ENCODE measurements around the gene P2RX3. TPM values are rescaled to one million over a fixed set of nuclear protein-coding genes. Genes with fewer than 3 reads are reported as not detected.

P2RX3 gene
- total RNA-seq, 2 experiments from 2014 or later: not detected

GRCh38 chr11:57316017-57316416, 22.1 kb upstream of the P2RX3 start:
- no peaks in the 10 kb centered on the region for H4K20me1 ChIP-seq (ENCODE audit: insufficient read depth, low read length)
- H3K79me2 ChIP-seq (ENCODE audit: insufficient read depth, low read depth, low read length): no peaks in the 10 kb centered on the region
- no peaks in the 10 kb centered on the region for H3K4me1 ChIP-seq (ENCODE audit: insufficient read depth, low read length, poor library complexity, severe bottlenecking)
- H3K36me3 ChIP-seq (ENCODE audit: insufficient read depth, low read length): peaks cover 12% of the 10 kb centered on the region; the same call in 1 of the 2 replicates
- no peaks in the 10 kb centered on the region for H3K9me3 ChIP-seq (ENCODE audit: low read length)
- TF ChIP-seq CTCF (conservative IDR thresholded peaks at IDR 0.05; ENCODE audit: low read length) (no peak), EZH2phosphoT487 (IDR thresholded peaks at IDR 0.05; ENCODE audit: borderline replicate concordance, low read depth, low read length) (no peak)
- no peaks in the 10 kb centered on the region for H3K9me2 ChIP-seq (ENCODE audit: insufficient read depth, low read length)
- no TSS peak for BruUV-seq (replicated peaks)
- intact Hi-C loops (cut with micrococcal nuclease; ENCODE audit: unreplicated experiment): no loop called here
- POLR2A ChIA-PET: interaction anchor here (0.6 kb wide), 2 partner anchors 13 to 70 kb away, joined by 4 to 5 read pairs; no protein-coding TSS in a partner anchor
- no peak overlapping the region for H2AFZ ChIP-seq (ENCODE audit: low read length)
- H3K4me2 ChIP-seq (ENCODE audit: low read length): no peak overlapping the region
- no peak overlapping the region for H3K27ac ChIP-seq (ENCODE audit: low read depth, low read length, poor library complexity, severe bottlenecking)
- H3K4me3 ChIP-seq (ENCODE audit: low read depth, low read length, poor library complexity, severe bottlenecking): no peak overlapping the region
- no peak for DNase-seq (ENCODE audit: low spot score)
- CTCF ChIA-PET (ENCODE audit: unreplicated experiment): no interaction called here

GRCh38 chr11:57318178-57318577, 20.0 kb upstream of the P2RX3 start:
- Histone ChIP-seq H3K9me3 (ENCODE audit: low read length) (no peaks in the 10 kb centered on the region), H3K4me3 (ENCODE audit: low read depth, low read length, poor library complexity, severe bottlenecking) (no peak overlapping the region), H3K4me2 (ENCODE audit: low read length) (no peak overlapping the region), H3K79me2 (ENCODE audit: insufficient read depth, low read depth, low read length) (no peaks in the 10 kb centered on the region), H2AFZ (ENCODE audit: low read length) (no peak overlapping the region), H3K36me3 (ENCODE audit: insufficient read depth, low read length) (peaks cover 12% of the 10 kb centered on the region; the same call in 1 of the 2 replicates), H3K9me2 (ENCODE audit: insufficient read depth, low read length) (no peaks in the 10 kb centered on the region), H3K27ac (ENCODE audit: low read depth, low read length, poor library complexity, severe bottlenecking) (no peak overlapping the region), H3K4me1 (ENCODE audit: insufficient read depth, low read length, poor library complexity, severe bottlenecking) (peaks cover 2% of the 10 kb centered on the region), H4K20me1 (ENCODE audit: insufficient read depth, low read length) (no peaks in the 10 kb centered on the region)
- BruUV-seq (replicated peaks): no TSS peak
- POLR2A ChIA-PET: no interaction called here
- intact Hi-C loops (cut with micrococcal nuclease; ENCODE audit: unreplicated experiment): no loop called here
- CTCF ChIA-PET (ENCODE audit: unreplicated experiment): no interaction called here
- TF ChIP-seq CTCF (conservative IDR thresholded peaks at IDR 0.05; ENCODE audit: low read length) (no peak), EZH2phosphoT487 (IDR thresholded peaks at IDR 0.05; ENCODE audit: borderline replicate concordance, low read depth, low read length) (no peak)
- DNase-seq (ENCODE audit: low spot score): no peak

GRCh38 chr11:57320067-57320718, 18.0 kb upstream of the P2RX3 start:
- TF ChIP-seq EZH2phosphoT487 (IDR thresholded peaks at IDR 0.05; ENCODE audit: borderline replicate concordance, low read depth, low read length): no peak
- no peak for DNase-seq (ENCODE audit: low spot score)
- POLR2A ChIA-PET: no interaction called here
- no peak overlapping the region for H3K4me3 ChIP-seq (ENCODE audit: low read depth, low read length, poor library complexity, severe bottlenecking)
- no peaks in the 10 kb centered on the region for H4K20me1 ChIP-seq (ENCODE audit: insufficient read depth, low read length)
- H3K9me2 ChIP-seq (ENCODE audit: insufficient read depth, low read length): no peaks in the 10 kb centered on the region
- no peaks in the 10 kb centered on the region for H3K9me3 ChIP-seq (ENCODE audit: low read length)
- CTCF ChIA-PET (ENCODE audit: unreplicated experiment): no interaction called here
- no peak overlapping the region for H2AFZ ChIP-seq (ENCODE audit: low read length)
- BruUV-seq (replicated peaks): no TSS peak
- no peak overlapping the region for H3K27ac ChIP-seq (ENCODE audit: low read depth, low read length, poor library complexity, severe bottlenecking)
- peaks cover 12% of the 10 kb centered on the region; the same call in 1 of the 2 replicates for H3K36me3 ChIP-seq (ENCODE audit: insufficient read depth, low read length)
- peaks cover 12% of the 10 kb centered on the region for H3K4me1 ChIP-seq (ENCODE audit: insufficient read depth, low read length, poor library complexity, severe bottlenecking)
- intact Hi-C loops (cut with micrococcal nuclease; ENCODE audit: unreplicated experiment): no loop called here
- H3K79me2 ChIP-seq (ENCODE audit: insufficient read depth, low read depth, low read length): no peaks in the 10 kb centered on the region
- no peak overlapping the region for H3K4me2 ChIP-seq (ENCODE audit: low read length)
